ENCODE results near the gene ZC3H18.

Gene ZC3H18

DNA sequence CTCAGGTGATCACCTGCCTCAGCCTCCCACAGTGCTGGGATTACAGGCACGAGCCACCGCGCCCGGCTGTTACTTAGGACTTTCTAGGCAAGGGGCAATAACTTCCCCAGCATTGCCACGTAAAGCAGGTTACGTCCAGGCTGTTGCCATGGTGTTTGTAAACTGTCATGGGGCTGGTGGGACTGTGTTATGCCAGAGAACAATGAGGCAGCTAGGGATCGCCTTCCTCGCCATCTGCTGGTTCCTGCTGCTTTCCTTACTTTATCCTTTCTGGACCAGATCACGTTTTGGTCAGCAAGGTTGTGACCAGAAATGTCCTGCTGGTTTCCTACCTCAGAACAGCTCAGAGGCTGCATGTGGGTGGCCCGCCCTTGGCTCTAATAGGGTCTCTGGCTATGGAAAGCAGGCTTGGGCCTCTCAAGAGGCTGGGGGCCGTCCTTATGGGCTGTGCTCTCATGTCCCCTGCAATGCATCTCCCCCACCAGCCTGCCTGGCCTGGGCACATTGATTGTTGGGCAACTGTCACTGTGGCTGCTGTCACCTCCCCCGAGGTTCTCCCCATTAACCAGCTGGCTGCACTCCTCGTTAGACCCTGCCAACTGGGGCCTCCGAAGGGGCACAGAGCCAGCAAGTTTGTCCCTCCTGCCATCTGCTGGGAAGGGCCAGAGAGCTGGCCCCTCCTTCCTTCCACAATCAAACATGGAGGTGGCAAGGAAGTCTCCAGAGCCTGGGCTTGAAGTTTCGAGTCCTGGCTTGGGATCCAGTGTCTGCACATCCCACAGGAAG lies 28.2 kb upstream of the ZC3H18 start:
- TF ChIP-seq, protein P1, sequence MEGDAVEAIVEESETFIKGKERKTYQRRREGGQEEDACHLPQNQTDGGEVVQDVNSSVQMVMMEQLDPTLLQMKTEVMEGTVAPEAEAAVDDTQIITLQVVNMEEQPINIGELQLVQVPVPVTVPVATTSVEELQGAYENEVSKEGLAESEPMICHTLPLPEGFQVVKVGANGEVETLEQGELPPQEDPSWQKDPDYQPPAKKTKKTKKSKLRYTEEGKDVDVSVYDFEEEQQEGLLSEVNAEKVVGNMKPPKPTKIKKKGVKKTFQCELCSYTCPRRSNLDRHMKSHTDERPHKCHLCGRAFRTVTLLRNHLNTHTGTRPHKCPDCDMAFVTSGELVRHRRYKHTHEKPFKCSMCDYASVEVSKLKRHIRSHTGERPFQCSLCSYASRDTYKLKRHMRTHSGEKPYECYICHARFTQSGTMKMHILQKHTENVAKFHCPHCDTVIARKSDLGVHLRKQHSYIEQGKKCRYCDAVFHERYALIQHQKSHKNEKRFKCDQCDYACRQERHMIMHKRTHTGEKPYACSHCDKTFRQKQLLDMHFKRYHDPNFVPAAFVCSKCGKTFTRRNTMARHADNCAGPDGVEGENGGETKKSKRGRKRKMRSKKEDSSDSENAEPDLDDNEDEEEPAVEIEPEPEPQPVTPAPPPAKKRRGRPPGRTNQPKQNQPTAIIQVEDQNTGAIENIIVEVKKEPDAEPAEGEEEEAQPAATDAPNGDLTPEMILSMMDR (IDR thresholded peaks at IDR 0.05; ENCODE audit: insufficient read depth, low read depth, low read length, missing control alignments): no peak

DNA sequence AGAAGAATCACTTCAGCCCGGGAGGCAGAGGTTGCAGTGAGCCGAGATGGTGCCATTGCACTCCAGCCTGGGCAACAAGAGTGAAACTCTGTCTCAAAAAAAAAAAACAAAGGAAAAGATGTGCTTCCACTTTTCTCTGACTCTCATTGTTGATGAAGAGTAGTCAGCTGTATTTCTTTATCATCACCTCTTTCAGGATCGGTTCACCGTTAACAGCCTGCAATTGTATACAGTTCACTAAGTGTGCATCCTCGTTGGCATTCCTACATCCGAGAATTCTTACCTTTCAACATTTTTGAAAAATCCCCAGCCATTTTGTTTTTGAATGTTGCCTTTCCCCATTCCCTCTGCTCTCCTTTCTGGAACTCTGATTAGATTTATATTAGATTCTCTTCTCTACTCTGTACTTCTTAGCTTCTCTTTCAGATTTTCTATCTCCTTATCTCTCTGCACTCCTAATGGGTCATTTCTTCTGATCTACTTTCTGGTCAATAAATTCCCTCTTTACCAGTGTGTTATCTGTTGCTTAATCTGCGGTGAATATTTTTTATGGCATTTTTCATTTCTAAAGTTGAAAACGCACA lies 26.9 kb upstream of the ZC3H18 start:
- TF ChIP-seq, protein P1 (IDR thresholded peaks at IDR 0.05; ENCODE audit: insufficient read depth, low read depth, low read length, missing control alignments): no peak
- no peak overlapping the region for H3K4me3 ChIP-seq (ENCODE audit: low read length)
- no peak for DNase-seq (ENCODE audit: low read depth)

More for the DNA sequence above, 28.2 kb upstream of the ZC3H18 start:
- no peak overlapping the region for H3K4me3 ChIP-seq (ENCODE audit: low read length)
- DNase-seq (ENCODE audit: low read depth): no peak

DNA sequence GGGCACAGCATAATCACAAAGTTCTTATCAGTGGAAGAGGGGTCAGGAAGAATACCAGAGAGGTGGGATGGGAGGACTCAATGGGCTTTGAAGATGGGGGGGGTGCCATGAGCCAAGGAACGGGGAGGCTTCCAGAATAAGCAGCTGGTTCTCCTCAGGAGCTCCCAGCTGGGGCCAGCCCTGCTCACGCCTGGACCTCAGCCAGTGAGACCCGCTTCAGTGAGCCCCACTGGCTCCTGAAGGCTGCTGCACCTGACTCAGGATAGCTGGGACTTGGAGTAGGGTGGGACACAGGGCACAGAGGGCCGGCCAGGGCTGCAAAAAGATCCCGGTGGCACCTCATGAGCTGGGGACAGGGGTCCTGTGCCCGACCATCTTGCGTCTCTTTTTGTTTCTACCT lies 24.4 kb upstream of the ZC3H18 start:
- TF ChIP-seq, protein P1 (IDR thresholded peaks at IDR 0.05; ENCODE audit: insufficient read depth, low read depth, low read length, missing control alignments): no peak
- no peak overlapping the region for H3K4me3 ChIP-seq (ENCODE audit: low read length)
- no peak for DNase-seq (ENCODE audit: low read depth)

DNA sequence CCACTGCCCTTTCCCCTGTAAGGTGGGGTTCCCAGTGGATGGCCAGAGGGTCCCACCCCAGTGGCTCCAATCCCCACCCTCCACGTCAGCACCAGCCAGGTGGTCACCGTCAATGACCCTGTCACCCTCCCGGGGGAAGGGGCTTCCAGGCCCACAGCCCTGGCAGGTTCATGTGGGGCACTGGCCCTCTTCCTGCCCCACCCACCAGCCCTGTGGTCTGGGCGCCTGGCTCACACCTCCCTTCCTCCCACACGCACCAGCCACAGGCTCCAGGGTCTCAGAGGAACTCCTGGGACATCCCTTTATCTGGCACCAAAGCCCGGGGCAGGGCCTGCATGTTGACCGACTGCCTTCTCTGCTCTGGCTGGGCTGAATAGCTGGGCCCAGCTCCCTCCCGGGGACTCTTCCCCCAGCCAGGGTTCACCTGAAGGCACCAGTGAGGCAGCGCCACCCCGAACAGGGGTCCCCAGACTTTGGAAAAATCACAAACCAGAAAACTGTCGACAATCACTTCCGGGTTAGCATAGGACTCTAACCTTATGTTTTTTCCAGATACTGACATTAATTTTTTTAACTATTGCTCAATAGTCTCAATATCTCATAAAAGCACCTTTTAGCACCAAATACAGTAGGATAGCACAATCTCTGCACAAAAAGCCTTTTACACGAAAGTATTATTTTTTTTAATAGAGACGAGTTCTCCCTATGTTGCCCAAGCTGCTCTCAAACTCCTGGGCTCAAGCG lies 21.9 kb upstream of the ZC3H18 start:
- DNase-seq (ENCODE audit: low read depth): no peak
- H3K4me3 ChIP-seq (ENCODE audit: low read length): no peak overlapping the region
- TF ChIP-seq, protein P1 (IDR thresholded peaks at IDR 0.05; ENCODE audit: insufficient read depth, low read depth, low read length, missing control alignments): no peak

DNA sequence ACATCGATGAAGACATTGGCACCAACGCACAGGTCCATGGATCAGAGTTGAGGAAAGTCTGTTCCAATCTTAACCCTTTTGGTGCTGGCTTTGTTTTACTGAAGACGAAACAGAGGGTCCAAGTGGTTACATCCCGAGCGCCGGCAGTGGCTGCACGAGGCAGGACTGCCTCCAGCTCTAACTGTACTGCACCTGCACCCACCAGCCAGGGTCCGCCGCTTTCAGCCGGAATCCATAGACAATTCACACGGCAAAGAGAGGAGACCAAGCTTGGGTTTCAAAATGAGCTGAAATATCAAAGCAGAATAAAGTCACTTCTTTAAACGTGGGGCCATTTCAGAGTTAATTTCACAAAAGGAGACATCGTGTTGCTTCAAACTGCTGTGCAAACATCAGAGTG lies 21.2 kb upstream of the ZC3H18 start:
- DNase-seq (ENCODE audit: low read depth): no peak
- TF ChIP-seq, protein P1 (IDR thresholded peaks at IDR 0.05; ENCODE audit: insufficient read depth, low read depth, low read length, missing control alignments): no peak
- H3K4me3 ChIP-seq (ENCODE audit: low read length): no peak overlapping the region

DNA sequence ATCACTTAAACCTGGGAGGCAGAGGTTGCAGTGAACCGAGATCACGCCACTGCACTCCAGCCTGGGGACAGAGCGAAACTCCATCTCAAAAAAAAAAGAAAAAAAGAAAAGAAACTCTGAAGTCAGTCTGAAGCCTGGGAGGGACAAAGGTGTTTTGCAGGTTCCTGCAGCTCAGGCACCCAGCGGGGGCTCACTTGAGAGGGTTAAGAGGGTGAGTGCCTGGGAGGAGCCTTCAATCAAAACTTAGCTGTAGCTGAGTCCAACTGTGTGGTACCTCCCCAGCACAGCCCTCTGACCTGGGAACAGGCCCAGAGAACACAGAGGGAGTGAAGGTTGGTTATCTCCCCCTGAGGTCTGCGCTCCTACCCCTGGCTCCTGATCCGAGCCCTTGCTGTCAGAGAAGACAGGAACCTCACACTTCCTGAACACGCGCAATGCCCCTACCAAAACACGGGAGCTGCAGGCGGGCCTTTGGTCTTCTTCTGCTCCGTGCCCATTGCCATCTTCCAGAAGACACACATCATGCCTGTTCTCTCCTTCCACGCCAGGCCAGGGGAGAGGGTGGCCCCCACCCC lies 20.4 kb upstream of the ZC3H18 start:
- DNase-seq (ENCODE audit: low read depth): no peak
- TF ChIP-seq, protein P1 (IDR thresholded peaks at IDR 0.05; ENCODE audit: insufficient read depth, low read depth, low read length, missing control alignments): no peak
- no peak overlapping the region for H3K4me3 ChIP-seq (ENCODE audit: low read length)
